Neural progenitor cell (in vitro differentiated cells): ENCODE measurements around the gene KIF4B. TPM values are rescaled to one million over a fixed set of nuclear protein-coding genes. Genes with fewer than 3 reads are reported as not detected.
"Not testable (repeated sequence)": the region's sequence is repeated elsewhere in the genome, so short reads cannot be mapped to it uniquely, and the experiment has no call there.

Experiments
- DNase-seq: peaks from one replicate; pipeline ENCODE4 v3.0.0-alpha.2; 2016; ENCODE audit warnings: low spot score
- H2AFZ ChIP-seq: fragments of 200-600 bp; sonication (generic); replicated peaks from 2 replicates; pipeline ENCODE4 v1.6.1; 2016; ENCODE audit warnings: antibody characterized with exemption
- H3F3A ChIP-seq: fragments of 200-600 bp; sonication (generic); 2 replicates; pipeline ENCODE4 v1.6.1; 2016; ENCODE audit warnings: antibody characterized with exemption, low read depth
- H3K27ac ChIP-seq: fragments of 200-600 bp; sonication (generic); 2 replicates; pipeline ENCODE4 v1.5.1; 2016; ENCODE audit warnings: mild to moderate bottlenecking
- H3K27me3 ChIP-seq: fragments of 200-600 bp; sonication (generic); 2 replicates; pipeline ENCODE4 v1.6.1; 2016; ENCODE audit warnings: mild to moderate bottlenecking, moderate library complexity
- H3K36me3 ChIP-seq: fragments of 200-600 bp; sonication (generic); 2 replicates; pipeline ENCODE4 v1.5.1; 2016
- H3K4me1 ChIP-seq: fragments of 200-600 bp; sonication (generic); 2 replicates; pipeline ENCODE4 v1.6.1; 2016; ENCODE audit warnings: mixed run types
- H3K4me2 ChIP-seq: fragments of 200-600 bp; sonication (generic); 2 replicates; pipeline ENCODE4 v1.6.1; 2016
- H3K4me3 ChIP-seq: fragments of 200-600 bp; sonication (generic); 2 replicates; pipeline ENCODE4 v1.5.1; 2016
- H3K79me2 ChIP-seq: fragments of 200-600 bp; sonication (generic); 2 replicates; pipeline ENCODE4 v1.6.1; 2016; ENCODE audit warnings: low read depth
- H3K9ac ChIP-seq: fragments of 200-600 bp; sonication (generic); 2 replicates; pipeline ENCODE4 v1.6.1; 2016
- H3K9me3 ChIP-seq: fragments of 200-600 bp; sonication (generic); 2 replicates; pipeline ENCODE4 v1.5.1; 2016; ENCODE audit warnings: low read depth
- H4K20me1 ChIP-seq: fragments of 200-600 bp; sonication (generic); 2 replicates; pipeline ENCODE4 v1.6.1; 2016; ENCODE audit warnings: low read depth
- H3K27ac Mint-ChIP-seq: 3 replicates; pipeline ENCODE4 v1.8.0; 2021; ENCODE audit warnings: mixed read lengths
- H3K27me3 Mint-ChIP-seq: 2 replicates; pipeline ENCODE4 v1.8.0; 2022; ENCODE audit warnings: low read depth, mild to moderate bottlenecking, inconsistent platforms, moderate library complexity, mixed read lengths; ENCODE audit not compliant: insufficient read depth
- H3K36me3 Mint-ChIP-seq: 3 replicates; pipeline ENCODE4 v1.8.0; 2021; ENCODE audit warnings: mixed read lengths
- H3K4me1 Mint-ChIP-seq: 3 replicates; pipeline ENCODE4 v1.8.0; 2021; ENCODE audit warnings: mixed read lengths
- H3K4me3 Mint-ChIP-seq: 3 replicates; pipeline ENCODE4 v1.8.0; 2021; ENCODE audit warnings: mild to moderate bottlenecking, moderate library complexity, mixed read lengths
- H3K9me3 Mint-ChIP-seq: 3 replicates; pipeline ENCODE4 v1.8.0; 2020; ENCODE audit warnings: mixed read lengths
- EZH2 ChIP-seq: fragments of 200-600 bp; sonication (generic); IDR thresholded peaks from 2 replicates; pipeline ENCODE4 v1.6.1; 2017; ENCODE audit warnings: antibody characterized with exemption, mild to moderate bottlenecking, moderate library complexity
- EZH2phosphoT487 ChIP-seq: fragments of 200-600 bp; sonication (generic); IDR thresholded peaks from 2 replicates; pipeline ENCODE4 v1.6.1; 2017; ENCODE audit warnings: antibody characterized with exemption
- total RNA-seq: library from RNA; depleted of rRNA; stranded (reverse); fragments of >200 nt; gene quantifications from 2 replicates; pipeline ENCODE4 v1.2.3, GENCODE V29; 2015; ENCODE audit warnings: low replicate concordance
- TF ChIP-seq, protein P1 (sequence below): fragments of 200-600 bp; sonication (generic); IDR thresholded peaks from 2 replicates; pipeline ENCODE4 v1.5.1; 2017; ENCODE audit warnings: antibody characterized with exemption, mild to moderate bottlenecking

KIF4B gene
- total RNA-seq, 1 donor from 2014 or later: not detected

DNA sequence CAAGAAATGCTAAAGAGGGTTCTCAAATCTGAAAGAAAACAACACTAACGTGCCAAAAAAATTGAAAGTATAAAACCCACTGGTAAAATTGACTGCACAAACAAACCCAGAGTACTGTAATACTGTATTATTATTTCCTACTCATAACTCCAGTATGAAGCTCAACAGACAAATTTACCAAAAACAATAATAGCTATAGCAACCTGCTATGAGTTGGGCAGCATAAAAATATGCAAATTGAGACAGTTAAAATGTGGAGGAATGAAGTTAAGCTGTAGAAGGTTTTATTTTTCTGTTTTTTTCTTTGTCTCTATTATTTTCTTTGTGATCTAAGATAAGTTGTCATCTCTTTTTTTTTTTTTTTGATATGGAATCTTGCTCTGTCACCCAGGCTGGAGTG is 15.7 kb downstream of the KIF4B start:
- H3K4me3 Mint-ChIP-seq: no peak overlapping the region
- H3K9me3 Mint-ChIP-seq: peaks cover 13% of the 10 kb centered on the region

DNA sequence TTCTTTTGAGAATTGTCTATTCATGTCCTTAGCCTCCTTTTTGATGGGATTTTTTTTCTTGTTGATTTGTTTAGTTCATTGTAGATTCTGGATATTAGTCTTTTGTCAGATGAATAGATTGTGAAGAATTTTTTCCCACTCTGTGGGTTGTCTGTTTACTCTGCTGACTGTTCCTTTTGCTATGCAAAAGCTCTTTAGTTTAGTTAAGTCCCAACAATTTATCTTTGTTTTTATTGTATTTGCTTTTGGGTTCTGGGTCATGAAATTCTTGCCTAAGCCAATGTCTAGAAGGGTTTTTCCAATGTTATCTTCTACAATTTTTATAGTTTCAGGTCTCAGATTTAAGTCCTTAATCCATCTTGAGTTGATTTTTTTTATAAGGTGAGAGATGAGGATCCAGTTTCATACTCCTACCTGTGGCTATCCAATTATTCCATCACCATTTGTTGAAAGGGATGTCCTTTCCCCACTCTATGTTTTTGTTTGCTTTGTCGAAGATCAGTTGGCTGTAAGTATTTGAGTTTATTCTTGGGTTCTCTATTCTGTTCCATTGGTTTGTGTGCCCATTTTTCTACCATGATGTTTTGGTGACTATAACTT is 20.7 kb downstream of the KIF4B start:
- DNase-seq, H4K20me1 ChIP-seq, H3K9ac ChIP-seq, H3K79me2 ChIP-seq, H3K36me3 Mint-ChIP-seq, H3K4me3 Mint-ChIP-seq, H3K4me2 ChIP-seq, H3K9me3 Mint-ChIP-seq, H3K4me1 Mint-ChIP-seq, H3K27ac ChIP-seq, H2AFZ ChIP-seq, H3K27ac Mint-ChIP-seq, H3F3A ChIP-seq, H3K27me3 ChIP-seq, H3K9me3 ChIP-seq, H3K36me3 ChIP-seq, H3K4me3 ChIP-seq, H3K27me3 Mint-ChIP-seq, H3K4me1 ChIP-seq: not testable (repeated sequence)

More for the DNA sequence above, 15.7 kb downstream of the KIF4B start:
- H3K4me1 ChIP-seq: no peaks in the 10 kb centered on the region
- TF ChIP-seq, protein P1, sequence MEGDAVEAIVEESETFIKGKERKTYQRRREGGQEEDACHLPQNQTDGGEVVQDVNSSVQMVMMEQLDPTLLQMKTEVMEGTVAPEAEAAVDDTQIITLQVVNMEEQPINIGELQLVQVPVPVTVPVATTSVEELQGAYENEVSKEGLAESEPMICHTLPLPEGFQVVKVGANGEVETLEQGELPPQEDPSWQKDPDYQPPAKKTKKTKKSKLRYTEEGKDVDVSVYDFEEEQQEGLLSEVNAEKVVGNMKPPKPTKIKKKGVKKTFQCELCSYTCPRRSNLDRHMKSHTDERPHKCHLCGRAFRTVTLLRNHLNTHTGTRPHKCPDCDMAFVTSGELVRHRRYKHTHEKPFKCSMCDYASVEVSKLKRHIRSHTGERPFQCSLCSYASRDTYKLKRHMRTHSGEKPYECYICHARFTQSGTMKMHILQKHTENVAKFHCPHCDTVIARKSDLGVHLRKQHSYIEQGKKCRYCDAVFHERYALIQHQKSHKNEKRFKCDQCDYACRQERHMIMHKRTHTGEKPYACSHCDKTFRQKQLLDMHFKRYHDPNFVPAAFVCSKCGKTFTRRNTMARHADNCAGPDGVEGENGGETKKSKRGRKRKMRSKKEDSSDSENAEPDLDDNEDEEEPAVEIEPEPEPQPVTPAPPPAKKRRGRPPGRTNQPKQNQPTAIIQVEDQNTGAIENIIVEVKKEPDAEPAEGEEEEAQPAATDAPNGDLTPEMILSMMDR: no peak
- no peak for TF ChIP-seq EZH2
- no peak for TF ChIP-seq EZH2phosphoT487
- no peaks in the 10 kb centered on the region for H4K20me1 ChIP-seq
- Mint-ChIP-seq H3K36me3 (no peaks in the 10 kb centered on the region), H3K27ac (no peak overlapping the region), H3K4me1 (no peaks in the 10 kb centered on the region), H3K27me3 (peaks cover 2% of the 10 kb centered on the region)
- H3K36me3 ChIP-seq: no peaks in the 10 kb centered on the region
- no peak overlapping the region for H3K4me3 ChIP-seq
- no peaks in the 10 kb centered on the region for H3K27me3 ChIP-seq
- no peak overlapping the region for H3K4me2 ChIP-seq
- no peak overlapping the region for H3K27ac ChIP-seq
- no peak overlapping the region for H2AFZ ChIP-seq
- H3F3A ChIP-seq: peaks cover 6% of the 10 kb centered on the region
- H3K9ac ChIP-seq: no peak overlapping the region
- no peaks in the 10 kb centered on the region for H3K79me2 ChIP-seq
- H3K9me3 ChIP-seq: no peaks in the 10 kb centered on the region
- no peak for DNase-seq

DNA sequence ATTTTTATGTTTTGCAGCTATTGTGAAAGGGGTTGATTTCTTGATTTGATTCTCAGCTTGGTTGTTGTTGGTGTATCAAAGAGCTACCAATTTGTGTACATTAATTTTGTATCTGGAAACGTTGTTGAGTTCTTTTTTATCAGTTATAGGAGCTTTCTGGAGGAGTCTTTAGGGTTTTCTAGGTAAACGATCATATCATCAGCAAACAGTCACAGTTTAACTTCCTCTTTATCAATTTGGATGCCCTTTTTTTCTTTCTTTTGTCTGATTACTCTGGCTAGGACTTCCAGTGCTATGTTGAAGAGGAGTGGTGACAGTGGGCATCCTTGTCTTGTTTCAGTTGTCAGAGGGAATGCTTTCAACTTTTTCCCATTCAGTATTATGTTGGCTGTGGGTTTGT is 21.5 kb downstream of the KIF4B start:
- H3K4me1 Mint-ChIP-seq, H3K79me2 ChIP-seq, H3K4me3 Mint-ChIP-seq, H3K9me3 Mint-ChIP-seq, H3K27me3 ChIP-seq, DNase-seq, H2AFZ ChIP-seq, H3K9me3 ChIP-seq, H3K27me3 Mint-ChIP-seq, H3K4me3 ChIP-seq, H3K27ac ChIP-seq, H3K4me2 ChIP-seq, H3K36me3 ChIP-seq, H4K20me1 ChIP-seq, H3K27ac Mint-ChIP-seq, H3K9ac ChIP-seq, H3F3A ChIP-seq, H3K4me1 ChIP-seq, H3K36me3 Mint-ChIP-seq: not testable (repeated sequence)

DNA sequence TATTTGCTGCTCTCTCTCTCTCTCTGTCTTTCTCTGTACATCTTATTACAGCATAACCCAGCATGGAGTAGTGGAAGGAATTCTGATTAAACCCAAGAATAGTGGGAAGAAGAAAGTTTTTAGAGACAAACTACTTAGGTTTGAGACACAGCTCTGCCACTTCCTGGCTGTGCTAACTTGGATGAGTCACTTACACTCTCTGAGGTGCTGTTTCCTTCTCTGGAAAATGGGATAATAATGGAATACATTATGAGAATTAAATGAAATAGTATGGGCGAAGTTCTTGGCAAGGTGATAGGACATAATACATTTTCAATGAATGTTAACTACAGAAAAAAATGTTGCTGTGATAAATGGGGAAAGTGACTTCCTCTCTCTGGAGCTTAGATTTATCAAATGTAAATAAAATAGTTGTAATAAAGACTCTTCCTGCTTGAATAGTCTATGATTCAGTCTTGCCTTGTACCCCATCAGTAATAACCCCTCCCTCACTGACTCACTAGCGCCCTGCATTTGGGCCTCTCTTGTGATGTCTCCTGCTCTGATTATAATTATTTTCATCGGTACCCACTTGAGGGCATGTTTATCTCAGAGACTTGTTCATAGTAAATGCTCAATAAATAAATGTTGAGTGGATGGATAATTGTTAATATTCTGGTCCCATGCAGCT is 27.6 kb downstream of the KIF4B start:
- H3K27ac ChIP-seq: no peak overlapping the region
- Mint-ChIP-seq H3K4me3 (no peak overlapping the region), H3K4me1 (no peaks in the 10 kb centered on the region), H3K36me3 (no peaks in the 10 kb centered on the region), H3K27ac (no peak overlapping the region), H3K27me3 (no peaks in the 10 kb centered on the region), H3K9me3 (no peaks in the 10 kb centered on the region)
- H3K4me3 ChIP-seq: no peak overlapping the region
- DNase-seq: no peak
- TF ChIP-seq EZH2: no peak
- TF ChIP-seq, protein P1: no peak
- no peaks in the 10 kb centered on the region for H3K9me3 ChIP-seq
- no peaks in the 10 kb centered on the region for H3F3A ChIP-seq
- no peaks in the 10 kb centered on the region for H4K20me1 ChIP-seq
- no peaks in the 10 kb centered on the region for H3K79me2 ChIP-seq
- H3K9ac ChIP-seq: no peak overlapping the region
- no peak overlapping the region for H2AFZ ChIP-seq
- H3K4me1 ChIP-seq: no peaks in the 10 kb centered on the region
- H3K36me3 ChIP-seq: no peaks in the 10 kb centered on the region
- H3K4me2 ChIP-seq: no peak overlapping the region
- no peaks in the 10 kb centered on the region for H3K27me3 ChIP-seq
